ENCODE measurements around the gene SCRG1.

DNA sequence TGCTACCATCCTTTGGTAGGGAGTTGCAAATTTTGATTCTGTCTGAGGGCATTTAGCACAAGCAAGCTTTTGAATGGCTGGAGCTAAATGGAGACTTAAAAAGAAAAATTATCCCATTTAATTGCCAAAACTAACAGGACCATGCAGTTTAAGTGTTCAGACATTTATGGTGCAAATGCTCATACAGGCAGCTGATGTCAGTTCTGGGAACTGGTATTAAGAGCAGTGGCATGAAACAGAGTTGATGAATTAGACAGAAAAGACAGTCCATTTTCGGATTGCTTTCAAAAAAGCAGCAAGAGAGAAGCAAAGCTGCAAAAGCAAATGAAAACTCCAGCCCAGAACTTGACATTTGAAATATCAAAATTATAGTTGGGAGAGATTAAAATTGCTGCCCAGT lies 1.3 kb downstream of the SCRG1 start:
- TF ChIP-seq, protein P1, sequence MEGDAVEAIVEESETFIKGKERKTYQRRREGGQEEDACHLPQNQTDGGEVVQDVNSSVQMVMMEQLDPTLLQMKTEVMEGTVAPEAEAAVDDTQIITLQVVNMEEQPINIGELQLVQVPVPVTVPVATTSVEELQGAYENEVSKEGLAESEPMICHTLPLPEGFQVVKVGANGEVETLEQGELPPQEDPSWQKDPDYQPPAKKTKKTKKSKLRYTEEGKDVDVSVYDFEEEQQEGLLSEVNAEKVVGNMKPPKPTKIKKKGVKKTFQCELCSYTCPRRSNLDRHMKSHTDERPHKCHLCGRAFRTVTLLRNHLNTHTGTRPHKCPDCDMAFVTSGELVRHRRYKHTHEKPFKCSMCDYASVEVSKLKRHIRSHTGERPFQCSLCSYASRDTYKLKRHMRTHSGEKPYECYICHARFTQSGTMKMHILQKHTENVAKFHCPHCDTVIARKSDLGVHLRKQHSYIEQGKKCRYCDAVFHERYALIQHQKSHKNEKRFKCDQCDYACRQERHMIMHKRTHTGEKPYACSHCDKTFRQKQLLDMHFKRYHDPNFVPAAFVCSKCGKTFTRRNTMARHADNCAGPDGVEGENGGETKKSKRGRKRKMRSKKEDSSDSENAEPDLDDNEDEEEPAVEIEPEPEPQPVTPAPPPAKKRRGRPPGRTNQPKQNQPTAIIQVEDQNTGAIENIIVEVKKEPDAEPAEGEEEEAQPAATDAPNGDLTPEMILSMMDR (IDR thresholded peaks at IDR 0.05) = no peak
- TF ChIP-seq POLR2A (IDR thresholded peaks at IDR 0.05) = no peak

Data from vagina (tissue), 2 donors.